IMR-90 (cell line): ENCODE measurements around the gene KMT5C. TPM values are rescaled to one million over a fixed set of nuclear protein-coding genes. Genes with fewer than 3 reads are reported as not detected.

ENCODE experiments used
- ATAC-seq: fragments of 200-7000 bp; cut with Tn5 transposase; 2 replicates; pipeline ENCODE4 v1.9.1; 2020; ENCODE audit warnings: low read depth, mild to moderate bottlenecking, moderate library complexity
- BruUV-seq: library from RNA; stranded (reverse); fragments of 400-500 nt; replicated peaks from 2 replicates; lab custom pipeline; 2021; lab: Mats Ljungman, UMichigan
- CTCF ChIA-PET: fragments of 300-600 bp; formaldehyde crosslinking; extraction: SDS; loops from one replicate; lab custom pipeline; 2021; ENCODE audit warnings: antibody characterized with exemption; lab: Yijun Ruan, JAX
- POLR2A ChIA-PET: fragments of 300-600 bp; sonication (Branson Sonifier 250); formaldehyde crosslinking; loops from one replicate; lab custom pipeline; 2022; ENCODE audit warnings: antibody characterized with exemption; ENCODE audit not compliant: unreplicated experiment; lab: Charles Lee
- DNase-seq: peaks from one replicate; pipeline ENCODE4 v3.0.0; 2013
- H2AFZ ChIP-seq: replicated peaks from 2 replicates; pipeline ENCODE3; 2013; ENCODE audit warnings: low read length, mild to moderate bottlenecking; ENCODE audit not compliant: poor library complexity
- H2AK5ac ChIP-seq: 2 replicates; pipeline ENCODE4 v1.6.1; 2013; ENCODE audit warnings: low read depth, low read length, inconsistent platforms
- H2AK9ac ChIP-seq: replicated peaks from 2 replicates; pipeline ENCODE3; 2013; ENCODE audit warnings: mild to moderate bottlenecking, low read depth, low read length, moderate library complexity; ENCODE audit not compliant: poor library complexity
- H2BK120ac ChIP-seq: 2 replicates; pipeline ENCODE4 v1.6.1; 2013; ENCODE audit warnings: low read depth, low read length, inconsistent platforms
- H2BK15ac ChIP-seq: 3 replicates; pipeline ENCODE4 v1.6.1; 2013; ENCODE audit warnings: low read depth, low read length, inconsistent platforms
- H2BK20ac ChIP-seq: 2 replicates; pipeline ENCODE4 v1.6.1; 2013; ENCODE audit warnings: low read depth, mild to moderate bottlenecking, inconsistent platforms, low read length, moderate library complexity
- H2BK5ac ChIP-seq: 2 replicates; pipeline ENCODE4 v1.6.1; 2013; ENCODE audit warnings: mild to moderate bottlenecking, low read depth, low read length, inconsistent platforms; ENCODE audit not compliant: poor library complexity, severe bottlenecking
- H3K14ac ChIP-seq: replicated peaks from 2 replicates; pipeline ENCODE4 v1.6.1; 2013; ENCODE audit warnings: low read depth, low read length, inconsistent platforms
- H3K18ac ChIP-seq: 2 replicates; pipeline ENCODE4 v1.6.1; 2013; ENCODE audit warnings: low read depth, low read length, control low read depth
- H3K23ac ChIP-seq: 2 replicates; pipeline ENCODE4 v1.6.1; 2013; ENCODE audit warnings: low read depth, low read length, inconsistent platforms
- H3K27ac ChIP-seq: 2 replicates; pipeline ENCODE4 v1.5.1; 2013; ENCODE audit warnings: mild to moderate bottlenecking, control low read depth, low read length; ENCODE audit not compliant: insufficient read depth
- H3K27me3 ChIP-seq: 2 replicates; pipeline ENCODE4 v1.6.1; 2013; ENCODE audit warnings: low read length; ENCODE audit not compliant: control insufficient read depth, insufficient read depth
- H3K36me3 ChIP-seq: 2 replicates; pipeline ENCODE4 v1.6.1; 2013; ENCODE audit warnings: low read length, mixed read lengths; ENCODE audit not compliant: control insufficient read depth, insufficient read depth
- H3K4ac ChIP-seq: 2 replicates; pipeline ENCODE4 v1.6.1; 2013; ENCODE audit warnings: low read depth, low read length, inconsistent platforms
- H3K4me1 ChIP-seq: 2 replicates; pipeline ENCODE4 v1.6.1; 2013; ENCODE audit warnings: low read length, mixed read lengths; ENCODE audit not compliant: control insufficient read depth, insufficient read depth
- H3K4me2 ChIP-seq: 2 replicates; pipeline ENCODE4 v1.6.1; 2013; ENCODE audit warnings: low read depth, mild to moderate bottlenecking, control low read depth, low read length, moderate library complexity
- H3K4me3 ChIP-seq: 2 replicates; pipeline ENCODE4 v1.5.1; 2013; ENCODE audit warnings: low read depth, mild to moderate bottlenecking, control low read depth, low read length, moderate library complexity; ENCODE audit not compliant: insufficient read depth
- H3K56ac ChIP-seq: 2 replicates; pipeline ENCODE4 v1.6.1; 2013; ENCODE audit warnings: low read length, inconsistent platforms; ENCODE audit not compliant: insufficient read depth; ENCODE audit errors: extremely low read depth
- H3K79me1 ChIP-seq, 2 experiments: 2 replicates each; pipeline ENCODE4 v1.6.1; 2013; ENCODE audit warnings: low read length in 2 of 2, inconsistent platforms in 1 of 2, low read depth in 1 of 2
- H3K9ac ChIP-seq: 2 replicates; pipeline ENCODE4 v1.6.1; 2013; ENCODE audit warnings: low read depth, low read length, control low read depth
- H3K9me1 ChIP-seq: 2 replicates; pipeline ENCODE4 v1.6.1; 2013; ENCODE audit warnings: low read length, inconsistent platforms; ENCODE audit not compliant: insufficient read depth
- H3K9me3 ChIP-seq: 2 replicates; pipeline ENCODE4 v1.6.1; 2013; ENCODE audit warnings: low read length; ENCODE audit not compliant: control insufficient read depth, insufficient read depth
- H4K20me1 ChIP-seq: 2 replicates; pipeline ENCODE4 v1.6.1; 2013; ENCODE audit warnings: low read length, inconsistent platforms; ENCODE audit not compliant: insufficient read depth
- H4K5ac ChIP-seq: 2 replicates; pipeline ENCODE4 v1.6.1; 2013; ENCODE audit warnings: mild to moderate bottlenecking, low read depth, low read length, control low read depth
- H4K8ac ChIP-seq, 2 experiments: 2 replicates each; pipeline ENCODE4 v1.6.1; 2013; ENCODE audit warnings: low read depth in 2 of 2, low read length in 2 of 2, control low read depth in 1 of 2, inconsistent platforms in 1 of 2
- H4K91ac ChIP-seq: 2 replicates; pipeline ENCODE4 v1.6.1; 2013; ENCODE audit warnings: low read depth, low read length, inconsistent platforms; ENCODE audit not compliant: insufficient read depth
- BHLHE40 ChIP-seq: fragments of 150-350 bp; IDR thresholded peaks from 2 replicates; pipeline ENCODE4 v1.6.1; 2016; ENCODE audit warnings: mild to moderate bottlenecking, low read depth, low read length
- CEBPB ChIP-seq: IDR thresholded peaks from 2 replicates; pipeline ENCODE4 v1.6.1; 2012; ENCODE audit warnings: low read depth, low read length, improper control_type of control experiment
- CHD1 ChIP-seq: IDR thresholded peaks from 2 replicates; pipeline ENCODE4 v1.6.1; 2012; ENCODE audit warnings: low read depth, low read length, improper control_type of control experiment
- FOS ChIP-seq: fragments of 150-350 bp; IDR thresholded peaks from 2 replicates; pipeline ENCODE4 v1.6.1; 2016; ENCODE audit warnings: low read depth, low read length
- MAFK ChIP-seq: IDR thresholded peaks from 2 replicates; pipeline ENCODE4 v1.6.1; 2012; ENCODE audit warnings: low read depth, low read length, improper control_type of control experiment
- MAZ ChIP-seq: IDR thresholded peaks from 2 replicates; pipeline ENCODE4 v1.6.1; 2012; ENCODE audit warnings: low read depth, mild to moderate bottlenecking, low read length, improper control_type of control experiment, moderate library complexity, borderline replicate concordance
- MXI1 ChIP-seq: IDR thresholded peaks from 2 replicates; pipeline ENCODE4 v1.6.1; 2012; ENCODE audit warnings: low read depth, mild to moderate bottlenecking, low read length, moderate library complexity, borderline replicate concordance
- NFE2L2 ChIP-seq: fragments of 150-350 bp; IDR thresholded peaks from 2 replicates; pipeline ENCODE4 v1.6.1; 2016; ENCODE audit warnings: low read depth, mild to moderate bottlenecking, low read length
- POLR2A ChIP-seq: IDR thresholded peaks from 2 replicates; pipeline ENCODE4 v1.6.1; 2012; ENCODE audit warnings: mild to moderate bottlenecking, low read depth, low read length
- RAD21 ChIP-seq: IDR thresholded peaks from 2 replicates; pipeline ENCODE4 v1.6.1; 2012; ENCODE audit warnings: low read length, improper control_type of control experiment
- RCOR1 ChIP-seq: IDR thresholded peaks from 2 replicates; pipeline ENCODE4 v1.6.1; 2012; ENCODE audit warnings: mild to moderate bottlenecking, low read length, improper control_type of control experiment; ENCODE audit not compliant: insufficient replicate concordance
- RFX5 ChIP-seq: IDR thresholded peaks from 2 replicates; pipeline ENCODE4 v1.8.0; 2012; ENCODE audit warnings: low read depth, mild to moderate bottlenecking, low read length, moderate library complexity
- SMC3 ChIP-seq: fragments of 150-350 bp; IDR thresholded peaks from 2 replicates; pipeline ENCODE4 v1.6.1; 2016; ENCODE audit warnings: low read depth, mild to moderate bottlenecking, antibody characterized with exemption, low read length, moderate library complexity
- WGBS, 2 experiments: methylation state at CpG; one replicate each; pipeline versions ENCODE4 v1.1.5 to v1.1.7; 2013; ENCODE audit warnings: missing lambda C conversion rate in 2 of 2; ENCODE audit not compliant: insufficient read length in 1 of 2; ENCODE audit errors: extremely low coverage in 2 of 2; 5-methylcytosine and 5-hydroxymethylcytosine counted together
- dilution Hi-C: fragments of 300-500 bp; cut with HindIII; formaldehyde crosslinking; loops from one replicate; pipeline ENCODE4 v1.14.3; 2018; ENCODE audit warnings: low sequenced_read_pairs; ENCODE audit not compliant: unreplicated experiment
- in situ Hi-C: fragments of 300-500 bp; cut with MboI; formaldehyde crosslinking; loops from 3 replicates; pipeline ENCODE4 v1.14.3; 2019; ENCODE audit warnings: low sequenced_read_pairs, inconsistent platforms, mixed read lengths
- intact Hi-C: fragments of 100-400 bp; cut with micrococcal nuclease; formaldehyde crosslinking; loops from 2 replicates; pipeline ENCODE4 v1.10.0; 2022
- polyA plus RNA-seq, 3 experiments: library from polyadenylated mRNA; depleted of rRNA; stranded (reverse); fragments of >200 nt; gene quantifications; 2 replicates each; pipeline ENCODE4 v1.2.3, GENCODE V29; 2012; ENCODE audit warnings: low replicate concordance in 1 of 3
- total RNA-seq: library from RNA; depleted of rRNA; stranded (reverse); fragments of >200 nt; gene quantifications from 2 replicates; pipeline ENCODE4 v1.2.3, GENCODE V29; 2012
- TF ChIP-seq, protein P1 (sequence below): fragments of 150-350 bp; IDR thresholded peaks from 2 replicates; pipeline ENCODE4 v1.6.1; 2017; ENCODE audit warnings: mild to moderate bottlenecking, antibody characterized with exemption, low read length, low read depth
- TF ChIP-seq, protein P2 (sequence below): conservative IDR thresholded peaks from 2 replicates; pipeline ENCODE4 v1.5.1; 2012; ENCODE audit warnings: mild to moderate bottlenecking, low read depth, low read length, improper control_type of control experiment
- TF ChIP-seq, protein P3 (sequence below): fragments of 150-350 bp; IDR thresholded peaks from 2 replicates; pipeline ENCODE4 v1.6.1; 2016; ENCODE audit warnings: low read depth, mild to moderate bottlenecking, low read length, moderate library complexity, borderline replicate concordance

The KMT5C gene
- total and polyA plus RNA-seq, 2 of the 4 experiments (the other 2 are of a cell fraction) = 1.8 to 5.9 TPM

DNA sequence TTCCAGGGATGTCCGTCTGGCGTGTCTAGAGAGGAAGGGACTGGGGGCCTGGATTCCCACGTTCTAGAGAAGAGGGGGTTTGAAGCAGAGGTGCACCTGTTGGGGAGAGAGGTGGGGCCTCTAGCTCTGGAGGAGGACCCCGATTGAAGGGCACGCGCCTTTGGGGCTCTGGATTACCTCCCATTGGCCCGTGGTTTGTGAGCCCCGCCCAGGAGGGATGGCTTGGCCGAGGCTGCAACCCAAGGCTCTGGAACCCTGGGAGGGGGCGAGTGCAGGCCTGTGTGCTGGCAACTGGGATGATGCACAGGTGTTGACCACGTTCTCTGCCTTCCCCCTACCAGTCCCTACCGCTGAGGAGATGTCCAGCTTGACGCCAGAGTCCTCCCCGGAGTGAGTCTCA lies 34.7 kb upstream of the KMT5C start:
- no TSS peak for BruUV-seq
- dilution Hi-C loops = no loop called here

More for the DNA sequence above, 34.7 kb upstream of the KMT5C start:
- ChIA-PET POLR2A (no interaction called here), CTCF (no interaction called here)
- Histone ChIP-seq H3K4me2 (no peak overlapping the region), H3K23ac (no peak overlapping the region), H3K79me1 (no peaks in the 10 kb centered on the region), H3K56ac (no peak overlapping the region), H3K9me3 (no peaks in the 10 kb centered on the region; the same call in 1 of the 2 replicates), H4K91ac (no peak overlapping the region), H3K4me1 (no peaks in the 10 kb centered on the region), H2AK9ac (no peak overlapping the region), H2BK120ac (no peak overlapping the region), H4K5ac (no peak overlapping the region), H2AFZ (no peak overlapping the region), H3K14ac (no peak overlapping the region), H2BK20ac (no peak overlapping the region), H3K36me3 (peaks cover 48% of the 10 kb centered on the region), H4K20me1 (no peaks in the 10 kb centered on the region), H2BK5ac (no peak overlapping the region), H3K27me3 (no peaks in the 10 kb centered on the region), H3K9me1 (no peaks in the 10 kb centered on the region), H3K4ac (no peak overlapping the region), H2AK5ac (no peak overlapping the region), H3K18ac (no peak overlapping the region), H3K27ac (no peak overlapping the region), H2BK15ac (no peak overlapping the region), H3K4me3 (no peak overlapping the region), H4K8ac (no peak overlapping the region), H3K9ac (no peak overlapping the region)
- intact Hi-C loops (loop anchor here (5.0 kb wide), 1 partner anchor 82 kb away; the partner anchor contains the start of gene RPL28), in situ Hi-C loops (no loop called here)
- no peak for TF ChIP-seq RCOR1
- TF ChIP-seq NFE2L2 = no peak
- no peak for TF ChIP-seq POLR2A
- no peak for TF ChIP-seq CEBPB
- TF ChIP-seq, protein P1, sequence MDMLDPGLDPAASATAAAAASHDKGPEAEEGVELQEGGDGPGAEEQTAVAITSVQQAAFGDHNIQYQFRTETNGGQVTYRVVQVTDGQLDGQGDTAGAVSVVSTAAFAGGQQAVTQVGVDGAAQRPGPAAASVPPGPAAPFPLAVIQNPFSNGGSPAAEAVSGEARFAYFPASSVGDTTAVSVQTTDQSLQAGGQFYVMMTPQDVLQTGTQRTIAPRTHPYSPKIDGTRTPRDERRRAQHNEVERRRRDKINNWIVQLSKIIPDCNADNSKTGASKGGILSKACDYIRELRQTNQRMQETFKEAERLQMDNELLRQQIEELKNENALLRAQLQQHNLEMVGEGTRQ = no peak
- no peak for TF ChIP-seq MXI1
- TF ChIP-seq CHD1 = no peak
- TF ChIP-seq RAD21 = no peak
- no peak for TF ChIP-seq BHLHE40
- TF ChIP-seq MAZ = no peak
- no peak for TF ChIP-seq SMC3
- TF ChIP-seq, protein P2, sequence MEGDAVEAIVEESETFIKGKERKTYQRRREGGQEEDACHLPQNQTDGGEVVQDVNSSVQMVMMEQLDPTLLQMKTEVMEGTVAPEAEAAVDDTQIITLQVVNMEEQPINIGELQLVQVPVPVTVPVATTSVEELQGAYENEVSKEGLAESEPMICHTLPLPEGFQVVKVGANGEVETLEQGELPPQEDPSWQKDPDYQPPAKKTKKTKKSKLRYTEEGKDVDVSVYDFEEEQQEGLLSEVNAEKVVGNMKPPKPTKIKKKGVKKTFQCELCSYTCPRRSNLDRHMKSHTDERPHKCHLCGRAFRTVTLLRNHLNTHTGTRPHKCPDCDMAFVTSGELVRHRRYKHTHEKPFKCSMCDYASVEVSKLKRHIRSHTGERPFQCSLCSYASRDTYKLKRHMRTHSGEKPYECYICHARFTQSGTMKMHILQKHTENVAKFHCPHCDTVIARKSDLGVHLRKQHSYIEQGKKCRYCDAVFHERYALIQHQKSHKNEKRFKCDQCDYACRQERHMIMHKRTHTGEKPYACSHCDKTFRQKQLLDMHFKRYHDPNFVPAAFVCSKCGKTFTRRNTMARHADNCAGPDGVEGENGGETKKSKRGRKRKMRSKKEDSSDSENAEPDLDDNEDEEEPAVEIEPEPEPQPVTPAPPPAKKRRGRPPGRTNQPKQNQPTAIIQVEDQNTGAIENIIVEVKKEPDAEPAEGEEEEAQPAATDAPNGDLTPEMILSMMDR = no peak
- TF ChIP-seq, protein P3, sequence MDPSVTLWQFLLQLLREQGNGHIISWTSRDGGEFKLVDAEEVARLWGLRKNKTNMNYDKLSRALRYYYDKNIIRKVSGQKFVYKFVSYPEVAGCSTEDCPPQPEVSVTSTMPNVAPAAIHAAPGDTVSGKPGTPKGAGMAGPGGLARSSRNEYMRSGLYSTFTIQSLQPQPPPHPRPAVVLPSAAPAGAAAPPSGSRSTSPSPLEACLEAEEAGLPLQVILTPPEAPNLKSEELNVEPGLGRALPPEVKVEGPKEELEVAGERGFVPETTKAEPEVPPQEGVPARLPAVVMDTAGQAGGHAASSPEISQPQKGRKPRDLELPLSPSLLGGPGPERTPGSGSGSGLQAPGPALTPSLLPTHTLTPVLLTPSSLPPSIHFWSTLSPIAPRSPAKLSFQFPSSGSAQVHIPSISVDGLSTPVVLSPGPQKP = no peak
- TF ChIP-seq RFX5 = no peak
- TF ChIP-seq FOS = no peak
- no peak for TF ChIP-seq MAFK
- no peak for DNase-seq
- no peak for ATAC-seq
- 95% methylated on average over 4 of the region's 14 CpGs; no CpG with 5 or more reads in 1 of the 2 experiments for WGBS, 2 experiments
